Activated naive CD8-positive, alpha-beta T cell treated with anti-CD3 and anti-CD28 coated beads for 36 hours (primary cell): ENCODE measurements around the gene KCTD16. TPM values are rescaled to one million over a fixed set of nuclear protein-coding genes. Genes with fewer than 3 reads are reported as not detected.

Experiments used
- DNase-seq: peaks from one replicate; pipeline ENCODE4 v3.0.0; 2021
- H3K27ac Mint-ChIP-seq: one replicate; pipeline ENCODE4 v1.8.0; 2022; ENCODE audit warnings: mild to moderate bottlenecking, moderate library complexity, mixed read lengths
- H3K27me3 Mint-ChIP-seq: one replicate; pipeline ENCODE4 v1.8.0; 2022; ENCODE audit warnings: mild to moderate bottlenecking, mixed read lengths
- H3K36me3 Mint-ChIP-seq: one replicate; pipeline ENCODE4 v1.8.0; 2021; ENCODE audit warnings: mild to moderate bottlenecking, mixed read lengths
- H3K4me1 Mint-ChIP-seq: one replicate; pipeline ENCODE4 v1.8.0; 2021; ENCODE audit warnings: mixed read lengths
- H3K4me3 Mint-ChIP-seq: one replicate; pipeline ENCODE4 v1.8.0; 2022; ENCODE audit warnings: mild to moderate bottlenecking, moderate library complexity, mixed read lengths
- H3K9me3 Mint-ChIP-seq: one replicate; pipeline ENCODE4 v1.8.0; 2022; ENCODE audit warnings: mixed read lengths
- total RNA-seq, 2 experiments: library from RNA; stranded (reverse); gene quantifications; one replicate each; pipeline ENCODE4 v1.2.3, GENCODE V29; 2021

KCTD16 gene
- total RNA-seq, 2 experiments from 2014 or later: 0.16 to 0.31 TPM

- H3K4me3 Mint-ChIP-seq: no peak overlapping the region
- no peak overlapping the region for H3K27ac Mint-ChIP-seq
- no peaks in the 10 kb centered on the region for H3K36me3 Mint-ChIP-seq
- H3K9me3 Mint-ChIP-seq: no peaks in the 10 kb centered on the region
- no peaks in the 10 kb centered on the region for H3K27me3 Mint-ChIP-seq
- no peaks in the 10 kb centered on the region for H3K4me1 Mint-ChIP-seq
- no peak for DNase-seq
Measured at GRCh38 chr5:144336191-144336961, 165.7 kb downstream of the KCTD16 start.

- no peak for DNase-seq
- Mint-ChIP-seq H3K27ac (no peak overlapping the region), H3K27me3 (no peaks in the 10 kb centered on the region), H3K4me3 (no peak overlapping the region), H3K9me3 (no peaks in the 10 kb centered on the region), H3K4me1 (no peaks in the 10 kb centered on the region), H3K36me3 (no peaks in the 10 kb centered on the region)
Measured at GRCh38 chr5:144352330-144352729, 181.7 kb downstream of the KCTD16 start.

- H3K27me3 Mint-ChIP-seq: no peaks in the 10 kb centered on the region
- no peak overlapping the region for H3K4me3 Mint-ChIP-seq
- DNase-seq: no peak
- H3K4me1 Mint-ChIP-seq: no peaks in the 10 kb centered on the region
- H3K36me3 Mint-ChIP-seq: no peaks in the 10 kb centered on the region
- H3K9me3 Mint-ChIP-seq: no peaks in the 10 kb centered on the region
- H3K27ac Mint-ChIP-seq: no peak overlapping the region
Measured at GRCh38 chr5:144352732-144353317, 182.2 kb downstream of the KCTD16 start.

GRCh38 chr5:144356489-144356888 is 185.8 kb downstream of the KCTD16 start:
- Mint-ChIP-seq H3K36me3 (no peaks in the 10 kb centered on the region), H3K4me3 (no peak overlapping the region), H3K27me3 (no peaks in the 10 kb centered on the region), H3K27ac (no peak overlapping the region), H3K4me1 (no peaks in the 10 kb centered on the region), H3K9me3 (no peaks in the 10 kb centered on the region)
- no peak for DNase-seq

GRCh38 chr5:144361406-144361805 is 190.7 kb downstream of the KCTD16 start:
- no peak overlapping the region for H3K4me3 Mint-ChIP-seq
- H3K36me3 Mint-ChIP-seq: no peaks in the 10 kb centered on the region
- no peak overlapping the region for H3K27ac Mint-ChIP-seq
- no peaks in the 10 kb centered on the region for H3K9me3 Mint-ChIP-seq
- H3K27me3 Mint-ChIP-seq: no peaks in the 10 kb centered on the region
- H3K4me1 Mint-ChIP-seq: no peaks in the 10 kb centered on the region
- no peak for DNase-seq

GRCh38 chr5:144365885-144366284 is 195.2 kb downstream of the KCTD16 start:
- Mint-ChIP-seq H3K9me3 (no peaks in the 10 kb centered on the region), H3K27ac (no peak overlapping the region), H3K27me3 (no peaks in the 10 kb centered on the region), H3K36me3 (no peaks in the 10 kb centered on the region), H3K4me1 (no peaks in the 10 kb centered on the region), H3K4me3 (no peak overlapping the region)
- DNase-seq: no peak

- Mint-ChIP-seq H3K4me3 (no peak overlapping the region), H3K36me3 (no peaks in the 10 kb centered on the region), H3K9me3 (no peaks in the 10 kb centered on the region), H3K27me3 (no peaks in the 10 kb centered on the region), H3K27ac (no peak overlapping the region), H3K4me1 (no peaks in the 10 kb centered on the region)
- DNase-seq: no peak
Measured at GRCh38 chr5:144367991-144368390, 197.3 kb downstream of the KCTD16 start.

GRCh38 chr5:144368556-144368955 is 197.9 kb downstream of the KCTD16 start:
- Mint-ChIP-seq H3K9me3 (no peaks in the 10 kb centered on the region), H3K4me1 (no peaks in the 10 kb centered on the region), H3K27ac (no peak overlapping the region), H3K27me3 (no peaks in the 10 kb centered on the region), H3K36me3 (no peaks in the 10 kb centered on the region), H3K4me3 (no peak overlapping the region)
- DNase-seq: no peak

GRCh38 chr5:144369006-144369405 is 198.3 kb downstream of the KCTD16 start:
- no peaks in the 10 kb centered on the region for H3K27me3 Mint-ChIP-seq
- no peak for DNase-seq
- no peaks in the 10 kb centered on the region for H3K4me1 Mint-ChIP-seq
- H3K27ac Mint-ChIP-seq: no peak overlapping the region
- no peaks in the 10 kb centered on the region for H3K36me3 Mint-ChIP-seq
- no peaks in the 10 kb centered on the region for H3K9me3 Mint-ChIP-seq
- no peak overlapping the region for H3K4me3 Mint-ChIP-seq

- H3K4me1 Mint-ChIP-seq: no peaks in the 10 kb centered on the region
- H3K9me3 Mint-ChIP-seq: no peaks in the 10 kb centered on the region
- H3K4me3 Mint-ChIP-seq: no peak overlapping the region
- no peaks in the 10 kb centered on the region for H3K27me3 Mint-ChIP-seq
- no peak overlapping the region for H3K27ac Mint-ChIP-seq
- no peaks in the 10 kb centered on the region for H3K36me3 Mint-ChIP-seq
- DNase-seq: no peak
Measured at GRCh38 chr5:144370273-144370672, 199.6 kb downstream of the KCTD16 start.

GRCh38 chr5:144374637-144375036 is 204.0 kb downstream of the KCTD16 start:
- no peaks in the 10 kb centered on the region for H3K27me3 Mint-ChIP-seq
- H3K4me3 Mint-ChIP-seq: no peak overlapping the region
- no peaks in the 10 kb centered on the region for H3K4me1 Mint-ChIP-seq
- no peak for DNase-seq
- peaks cover 1% of the 10 kb centered on the region for H3K9me3 Mint-ChIP-seq
- no peak overlapping the region for H3K27ac Mint-ChIP-seq
- no peaks in the 10 kb centered on the region for H3K36me3 Mint-ChIP-seq

GRCh38 chr5:144377207-144377606 is 206.5 kb downstream of the KCTD16 start:
- Mint-ChIP-seq H3K27me3 (no peaks in the 10 kb centered on the region), H3K4me3 (no peak overlapping the region), H3K4me1 (no peaks in the 10 kb centered on the region), H3K27ac (no peak overlapping the region), H3K9me3 (peaks cover 3% of the 10 kb centered on the region), H3K36me3 (no peaks in the 10 kb centered on the region)
- no peak for DNase-seq

- Mint-ChIP-seq H3K27me3 (no peaks in the 10 kb centered on the region), H3K27ac (no peak overlapping the region), H3K4me1 (no peaks in the 10 kb centered on the region), H3K9me3 (peaks cover 5% of the 10 kb centered on the region), H3K36me3 (no peaks in the 10 kb centered on the region), H3K4me3 (no peak overlapping the region)
- no peak for DNase-seq
Measured at GRCh38 chr5:144378681-144379080, 208.0 kb downstream of the KCTD16 start.

GRCh38 chr5:144385597-144385996 is 214.9 kb downstream of the KCTD16 start:
- H3K9me3 Mint-ChIP-seq: peaks cover 4% of the 10 kb centered on the region
- no peak for DNase-seq
- H3K27ac Mint-ChIP-seq: no peak overlapping the region
- no peaks in the 10 kb centered on the region for H3K4me1 Mint-ChIP-seq
- no peaks in the 10 kb centered on the region for H3K36me3 Mint-ChIP-seq
- no peaks in the 10 kb centered on the region for H3K27me3 Mint-ChIP-seq
- no peak overlapping the region for H3K4me3 Mint-ChIP-seq

GRCh38 chr5:144386315-144386714 is 215.6 kb downstream of the KCTD16 start:
- no peaks in the 10 kb centered on the region for H3K36me3 Mint-ChIP-seq
- no peak overlapping the region for H3K27ac Mint-ChIP-seq
- no peaks in the 10 kb centered on the region for H3K27me3 Mint-ChIP-seq
- no peaks in the 10 kb centered on the region for H3K4me1 Mint-ChIP-seq
- no peak overlapping the region for H3K4me3 Mint-ChIP-seq
- DNase-seq: no peak
- H3K9me3 Mint-ChIP-seq: peaks cover 4% of the 10 kb centered on the region

GRCh38 chr5:144390133-144390532 is 219.5 kb downstream of the KCTD16 start:
- Mint-ChIP-seq H3K4me3 (no peak overlapping the region), H3K36me3 (no peaks in the 10 kb centered on the region), H3K27me3 (no peaks in the 10 kb centered on the region), H3K27ac (no peak overlapping the region), H3K9me3 (peaks cover 2% of the 10 kb centered on the region), H3K4me1 (no peaks in the 10 kb centered on the region)
- DNase-seq: no peak
